ENCODE results near the gene CENPM.
"Not testable (repeated sequence)": the region's sequence is repeated elsewhere in the genome, so short reads cannot be mapped to it uniquely, and the experiment has no call there.

CENPM gene

GRCh38 chr22:41966225-41966606, 19.3 kb upstream of the CENPM start:
- DNase-seq = no peak

GRCh38 chr22:41964112-41964491, 17.1 kb upstream of the CENPM start:
- DNase-seq = no peak

- DNase-seq = no peak
Observed at GRCh38 chr22:41963453-41964111, 16.6 kb upstream of the CENPM start.

- no peak for DNase-seq
Observed at GRCh38 chr22:41957941-41958556, 11.1 kb upstream of the CENPM start.

- no peak for DNase-seq
Observed at GRCh38 chr22:41952713-41953112, 5.8 kb upstream of the CENPM start.

GRCh38 chr22:41951898-41952474, 5.0 kb upstream of the CENPM start, which contains the start of gene SMIM45:
Gene SMIM45, plus strand, starts transcription at chr22:41952150.
- no peak for DNase-seq

- no peak for DNase-seq
Observed at GRCh38 chr22:41949297-41949965, 2.5 kb upstream of the CENPM start.

- DNase-seq = not testable (repeated sequence)
Observed at GRCh38 chr22:41948928-41949296, 2.0 kb upstream of the CENPM start.

- DNase-seq = no peak
Observed at GRCh38 chr22:41948142-41948541, 1.2 kb upstream of the CENPM start.

GRCh38 chr22:41947424-41948080, 600 bp upstream of the CENPM start:
- no peak for DNase-seq

GRCh38 chr22:41943661-41944209, 3.2 kb downstream of the CENPM start:
- DNase-seq = no peak

- DNase-seq = no peak
Observed at GRCh38 chr22:41940832-41941765, 5.9 kb downstream of the CENPM start.

- no peak for DNase-seq
Observed at GRCh38 chr22:41939981-41940831, 6.7 kb downstream of the CENPM start.

- DNase-seq = no peak
Observed at GRCh38 chr22:41936894-41937169, 10.1 kb downstream of the CENPM start.

- DNase-seq = no peak
Observed at GRCh38 chr22:41935509-41935908, 11.4 kb downstream of the CENPM start.

GRCh38 chr22:41935015-41935351, 12.0 kb downstream of the CENPM start:
- no peak for DNase-seq

- no peak for DNase-seq
Observed at GRCh38 chr22:41934284-41935014, 12.5 kb downstream of the CENPM start.

GRCh38 chr22:41933411-41934177, 13.4 kb downstream of the CENPM start:
- DNase-seq = no peak

- DNase-seq = no peak
Observed at GRCh38 chr22:41932353-41932752, 14.6 kb downstream of the CENPM start.
